DOHH2 (cell line): ENCODE results near the gene KIF18A.

ENCODE experiments used
- H3F3A ChIP-seq: fragments of 200-600 bp; sonication (generic), shearing (Covaris generic); 2 replicates; pipeline ENCODE4 v1.6.0; 2016; ENCODE audit warnings: antibody characterized with exemption, mild to moderate bottlenecking; ENCODE audit not compliant: control insufficient read depth, insufficient read depth
- H3K27ac ChIP-seq: fragments of 200-600 bp; sonication (generic); 2 replicates; pipeline ENCODE4 v1.5.1; 2014; ENCODE audit warnings: low read depth, mild to moderate bottlenecking, low read length, moderate library complexity
- H3K27me3 ChIP-seq: fragments of 200-600 bp; sonication (generic); 2 replicates; pipeline ENCODE4 v1.6.1; 2014; ENCODE audit warnings: mild to moderate bottlenecking, low read length, mixed read lengths; ENCODE audit not compliant: control insufficient read depth
- H3K36me3 ChIP-seq: fragments of 200-600 bp; sonication (generic); 2 replicates; pipeline ENCODE4 v1.6.1; 2014; ENCODE audit warnings: mild to moderate bottlenecking, low read length, moderate library complexity, mixed read lengths; ENCODE audit not compliant: control insufficient read depth
- H3K4me1 ChIP-seq: fragments of 200-600 bp; sonication (generic); 2 replicates; pipeline ENCODE4 v1.6.1; 2014; ENCODE audit warnings: mild to moderate bottlenecking, low read length, mixed read lengths; ENCODE audit not compliant: control insufficient read depth
- H3K4me2 ChIP-seq: fragments of 200-600 bp; sonication (generic); 2 replicates; pipeline ENCODE4 v1.6.0; 2014; ENCODE audit warnings: mild to moderate bottlenecking, low read length, moderate library complexity
- H3K4me3 ChIP-seq: fragments of 200-600 bp; sonication (generic); 2 replicates; pipeline ENCODE4 v1.5.1; 2014; ENCODE audit warnings: mild to moderate bottlenecking, low read length, mixed read lengths
- H3K79me2 ChIP-seq: fragments of 200-600 bp; sonication (generic); 2 replicates; pipeline ENCODE4 v1.6.1; 2014; ENCODE audit warnings: mild to moderate bottlenecking, low read length, mixed read lengths; ENCODE audit not compliant: control insufficient read depth
- H3K9me2 ChIP-seq: fragments of 200-600 bp; sonication (generic); replicated peaks from 2 replicates; pipeline ENCODE4 v1.6.1; 2014; ENCODE audit warnings: mild to moderate bottlenecking, low read length, mixed read lengths; ENCODE audit not compliant: control insufficient read depth
- H3K9me3 ChIP-seq: fragments of 200-600 bp; sonication (generic); 2 replicates; pipeline ENCODE4 v1.6.1; 2014; ENCODE audit warnings: antibody characterized with exemption, low read length, mixed read lengths; ENCODE audit not compliant: control insufficient read depth, insufficient read depth
- H4K20me1 ChIP-seq: fragments of 200-600 bp; sonication (generic); 2 replicates; pipeline ENCODE4 v1.6.0; 2014; ENCODE audit warnings: low read depth, mild to moderate bottlenecking, antibody characterized with exemption, low read length, moderate library complexity; ENCODE audit not compliant: control insufficient read depth, insufficient read depth
- EZH2phosphoT487 ChIP-seq: fragments of 200-600 bp; sonication (generic); IDR thresholded peaks from 2 replicates; pipeline ENCODE4 v1.6.1; 2017; ENCODE audit warnings: borderline replicate concordance, mild to moderate bottlenecking, antibody characterized with exemption, low read length, moderate library complexity, mixed read lengths
- TF ChIP-seq, protein P1 (sequence below): fragments of 200-600 bp; sonication (generic); IDR thresholded peaks from one replicate; pipeline ENCODE4 v1.5.1; 2014; ENCODE audit warnings: antibody characterized with exemption, mild to moderate bottlenecking, low read depth, low read length; ENCODE audit not compliant: poor library complexity, severe bottlenecking

KIF18A gene

GRCh38 chr11:28049338-28050216, 58.4 kb downstream of the KIF18A start:
- TF ChIP-seq EZH2phosphoT487 = no peak
- TF ChIP-seq, protein P1, sequence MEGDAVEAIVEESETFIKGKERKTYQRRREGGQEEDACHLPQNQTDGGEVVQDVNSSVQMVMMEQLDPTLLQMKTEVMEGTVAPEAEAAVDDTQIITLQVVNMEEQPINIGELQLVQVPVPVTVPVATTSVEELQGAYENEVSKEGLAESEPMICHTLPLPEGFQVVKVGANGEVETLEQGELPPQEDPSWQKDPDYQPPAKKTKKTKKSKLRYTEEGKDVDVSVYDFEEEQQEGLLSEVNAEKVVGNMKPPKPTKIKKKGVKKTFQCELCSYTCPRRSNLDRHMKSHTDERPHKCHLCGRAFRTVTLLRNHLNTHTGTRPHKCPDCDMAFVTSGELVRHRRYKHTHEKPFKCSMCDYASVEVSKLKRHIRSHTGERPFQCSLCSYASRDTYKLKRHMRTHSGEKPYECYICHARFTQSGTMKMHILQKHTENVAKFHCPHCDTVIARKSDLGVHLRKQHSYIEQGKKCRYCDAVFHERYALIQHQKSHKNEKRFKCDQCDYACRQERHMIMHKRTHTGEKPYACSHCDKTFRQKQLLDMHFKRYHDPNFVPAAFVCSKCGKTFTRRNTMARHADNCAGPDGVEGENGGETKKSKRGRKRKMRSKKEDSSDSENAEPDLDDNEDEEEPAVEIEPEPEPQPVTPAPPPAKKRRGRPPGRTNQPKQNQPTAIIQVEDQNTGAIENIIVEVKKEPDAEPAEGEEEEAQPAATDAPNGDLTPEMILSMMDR = no peak
- Histone ChIP-seq H3F3A (peaks cover 2% of the 10 kb centered on the region; the same call in 1 of the 2 replicates), H3K4me3 (no peak overlapping the region), H4K20me1 (no peaks in the 10 kb centered on the region), H3K27ac (no peak overlapping the region), H3K79me2 (no peaks in the 10 kb centered on the region), H3K4me2 (no peak overlapping the region), H3K27me3 (no peaks in the 10 kb centered on the region), H3K9me3 (no peaks in the 10 kb centered on the region), H3K36me3 (peaks cover 37% of the 10 kb centered on the region), H3K4me1 (no peaks in the 10 kb centered on the region), H3K9me2 (no peaks in the 10 kb centered on the region)

DNA sequence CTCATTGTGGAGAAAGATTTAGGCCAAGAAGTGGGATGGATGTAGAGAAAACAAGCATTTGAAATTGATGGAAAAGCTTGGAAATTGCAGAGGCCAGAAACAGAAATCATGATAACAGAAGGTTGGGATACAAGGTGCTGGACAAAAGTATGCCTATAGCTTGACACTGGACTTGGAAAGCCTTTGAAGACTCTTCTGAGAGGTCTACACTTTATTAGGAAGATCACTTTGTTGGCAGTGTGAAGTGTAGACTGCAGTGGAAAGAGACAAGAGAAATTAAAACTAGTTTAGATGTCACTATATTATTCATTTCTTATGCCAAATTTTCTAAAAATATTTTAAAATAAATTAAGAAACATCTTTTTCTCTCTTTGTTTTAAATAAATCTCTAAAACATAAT, 59.1 kb downstream of the KIF18A start:
- Histone ChIP-seq H3K36me3 (peaks cover 31% of the 10 kb centered on the region), H3K9me3 (no peaks in the 10 kb centered on the region), H3K9me2 (no peaks in the 10 kb centered on the region), H3K27ac (no peak overlapping the region), H3K4me3 (no peak overlapping the region), H3K79me2 (no peaks in the 10 kb centered on the region), H3F3A (peaks cover 2% of the 10 kb centered on the region; the same call in 1 of the 2 replicates), H3K27me3 (no peaks in the 10 kb centered on the region), H3K4me1 (no peaks in the 10 kb centered on the region), H3K4me2 (no peak overlapping the region), H4K20me1 (no peaks in the 10 kb centered on the region)
- no peak for TF ChIP-seq EZH2phosphoT487
- TF ChIP-seq, protein P1 = no peak

- Histone ChIP-seq H3K27me3 (no peaks in the 10 kb centered on the region), H3K79me2 (no peaks in the 10 kb centered on the region), H3K4me1 (no peaks in the 10 kb centered on the region), H3K9me3 (no peaks in the 10 kb centered on the region), H3K27ac (no peak overlapping the region), H3K9me2 (no peaks in the 10 kb centered on the region), H4K20me1 (no peaks in the 10 kb centered on the region), H3K4me2 (no peak overlapping the region), H3K36me3 (peaks cover 30% of the 10 kb centered on the region), H3F3A (no peaks in the 10 kb centered on the region), H3K4me3 (no peak overlapping the region)
- no peak for TF ChIP-seq EZH2phosphoT487
- TF ChIP-seq, protein P1 = no peak
Measured at GRCh38 chr11:28043930-28044709, 63.8 kb downstream of the KIF18A start.
